GM19023 (cell line): ENCODE results near the gene CCL11.

Source experiments
- ATAC-seq: cut with Tn5 transposase; IDR thresholded peaks from one replicate; pipeline ENCODE4 v1.9.1; 2021; ENCODE audit warnings: mild to moderate bottlenecking, moderate library complexity; ENCODE audit not compliant: unreplicated experiment

CCL11 gene

DNA sequence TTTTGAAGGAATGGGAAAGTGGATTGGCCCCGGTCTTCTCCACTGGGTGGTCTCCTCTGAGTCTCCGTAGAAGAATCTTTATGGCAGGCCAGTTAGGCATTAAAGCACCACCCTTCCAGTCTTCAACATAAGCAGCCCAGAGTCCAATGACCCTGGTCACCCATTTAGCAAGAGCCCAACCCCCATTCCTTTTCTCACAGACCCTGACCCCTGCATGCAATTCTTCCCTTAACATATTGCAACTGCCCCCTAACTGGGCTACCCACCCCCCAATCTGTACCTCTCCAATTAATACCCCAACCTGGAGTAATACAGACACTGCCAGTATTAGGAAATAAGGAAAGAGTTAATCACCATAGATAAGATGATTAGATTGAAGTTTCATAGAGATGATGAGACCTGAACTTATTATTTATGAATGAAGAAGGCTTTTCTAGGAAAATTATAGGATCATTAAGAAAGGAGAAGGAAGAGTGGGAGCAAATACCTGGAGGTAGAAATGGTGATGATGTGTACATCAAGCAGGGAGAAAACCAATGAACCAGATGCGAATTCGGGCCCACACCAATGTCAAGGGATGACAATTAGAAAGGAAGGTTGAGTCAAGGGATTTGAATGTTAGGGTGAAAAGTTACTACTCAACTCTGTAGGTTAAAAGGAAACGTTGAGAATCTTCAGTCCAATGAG is 28.1 kb upstream of the CCL11 start:
- no peak for ATAC-seq

- ATAC-seq: no peak
Observed at GRCh38 chr17:34257986-34258326, 27.6 kb upstream of the CCL11 start.

DNA sequence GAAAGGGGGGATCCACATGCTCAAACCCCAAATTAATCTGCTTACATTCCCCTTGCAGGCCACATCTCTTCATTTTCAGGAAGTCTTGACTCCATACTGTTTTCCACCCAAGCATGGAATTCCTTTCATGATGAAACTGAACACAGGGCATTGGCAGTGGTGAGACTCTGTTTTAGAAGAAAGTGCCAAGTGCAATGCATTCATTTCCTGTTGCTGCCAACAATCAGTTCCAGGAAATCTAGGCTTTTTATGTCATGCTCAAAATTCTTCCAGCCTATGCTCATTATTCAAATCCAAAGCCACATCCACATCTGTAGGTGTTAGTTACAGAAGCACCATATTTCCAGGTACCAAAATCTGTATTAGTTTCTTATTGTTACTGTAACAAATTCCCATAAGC is 26.4 kb upstream of the CCL11 start:
- ATAC-seq: no peak

DNA sequence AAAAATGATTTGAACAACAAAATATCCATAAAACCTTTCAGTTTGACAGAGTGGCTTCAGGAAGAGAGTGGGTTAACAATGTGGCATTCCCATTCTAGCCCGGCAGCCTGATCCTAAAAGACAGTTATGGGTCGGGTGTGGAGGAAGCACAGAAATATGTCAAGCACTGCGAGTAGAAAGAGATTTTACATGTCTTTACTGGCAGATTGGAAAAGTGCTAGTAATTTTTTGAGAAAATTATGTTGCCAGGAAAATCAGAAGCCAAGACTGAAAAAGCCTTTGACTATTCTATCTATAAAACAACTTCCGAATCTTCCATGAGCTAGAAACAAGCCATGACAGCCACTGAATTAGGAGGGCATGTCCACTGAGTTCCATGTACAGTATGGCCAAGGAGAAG is 24.7 kb upstream of the CCL11 start:
- no peak for ATAC-seq

DNA sequence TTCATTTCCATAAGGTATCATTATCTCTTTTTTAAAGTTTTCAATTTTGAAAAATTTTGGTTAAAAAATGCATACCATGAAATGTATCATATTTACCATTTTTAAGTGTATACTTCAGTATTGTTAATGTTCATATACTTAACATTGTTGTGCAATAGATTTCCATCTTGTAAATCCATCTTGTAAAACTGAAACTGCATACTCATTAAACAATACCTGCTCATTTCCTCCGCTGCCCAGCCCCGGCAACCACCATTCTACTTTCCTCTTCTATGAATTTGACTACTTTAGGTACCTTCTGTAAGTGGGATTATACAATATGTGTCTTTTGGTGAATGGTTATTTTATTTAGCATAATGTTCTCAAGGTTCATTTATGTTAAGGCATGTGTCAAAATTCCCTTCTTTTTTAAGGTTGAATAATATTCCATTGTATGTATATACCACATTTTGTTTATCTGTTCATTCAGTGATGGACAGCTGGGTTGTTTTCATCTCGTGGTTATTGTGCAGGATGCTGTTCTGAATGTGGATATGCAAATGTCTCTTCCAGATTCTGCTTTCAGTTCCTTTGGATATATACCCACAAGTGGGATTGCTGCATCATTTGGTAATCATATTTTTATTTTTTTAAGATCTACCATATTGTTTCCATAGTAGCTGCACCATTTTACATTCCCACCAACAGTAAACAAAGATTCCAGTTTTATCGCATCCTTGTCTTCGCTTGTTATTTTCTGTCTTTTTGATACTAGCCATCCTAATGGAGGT is 23.8 kb upstream of the CCL11 start:
- no peak for ATAC-seq

DNA sequence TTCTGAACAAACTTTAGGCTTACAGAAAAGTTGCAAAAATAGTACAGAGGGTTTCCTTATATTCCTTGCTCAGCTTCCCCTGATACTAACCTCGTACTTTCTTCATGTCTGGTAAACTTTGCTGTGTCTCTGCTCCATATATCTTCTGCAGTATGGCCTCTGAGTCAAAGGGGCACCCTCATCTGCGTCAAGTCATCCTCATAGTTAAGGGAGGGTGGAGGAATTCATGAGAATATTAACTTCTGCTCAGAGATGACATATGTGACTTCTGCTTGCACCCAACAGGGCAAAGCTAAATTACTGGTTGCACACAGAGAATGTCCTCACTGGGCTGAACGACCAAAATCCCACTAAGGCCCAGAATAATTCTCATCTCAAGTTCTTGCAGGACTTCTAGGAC is 19.8 kb upstream of the CCL11 start:
- no peak for ATAC-seq

GRCh38 chr17:34269969-34270368 is 15.6 kb upstream of the CCL11 start, which contains the start of gene CCL7:
TSS of gene CCL7 (plus strand) at chr17:34270221. CDS start at chr17:34270291, 70 bp downstream.
- no peak for ATAC-seq

DNA sequence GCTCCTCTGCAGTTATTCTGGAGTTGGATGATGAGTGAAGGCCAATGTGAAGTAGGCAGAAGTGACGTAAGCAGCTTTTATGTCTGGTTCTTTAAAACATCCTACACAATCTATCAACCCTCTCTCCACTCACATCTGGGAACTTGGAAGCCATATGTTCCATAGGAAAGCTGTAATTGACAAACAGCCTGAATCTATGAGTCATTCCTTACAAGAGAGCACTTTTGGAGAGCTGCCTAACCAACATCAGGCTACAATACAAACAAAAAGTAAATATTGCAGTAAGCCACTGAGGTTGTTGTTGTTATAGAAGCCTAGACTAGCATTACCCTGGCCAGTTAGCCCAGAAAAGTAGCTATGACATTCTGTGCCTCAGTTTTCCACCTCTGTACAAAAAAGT is 9.7 kb upstream of the CCL11 start:
- ATAC-seq: no peak

DNA sequence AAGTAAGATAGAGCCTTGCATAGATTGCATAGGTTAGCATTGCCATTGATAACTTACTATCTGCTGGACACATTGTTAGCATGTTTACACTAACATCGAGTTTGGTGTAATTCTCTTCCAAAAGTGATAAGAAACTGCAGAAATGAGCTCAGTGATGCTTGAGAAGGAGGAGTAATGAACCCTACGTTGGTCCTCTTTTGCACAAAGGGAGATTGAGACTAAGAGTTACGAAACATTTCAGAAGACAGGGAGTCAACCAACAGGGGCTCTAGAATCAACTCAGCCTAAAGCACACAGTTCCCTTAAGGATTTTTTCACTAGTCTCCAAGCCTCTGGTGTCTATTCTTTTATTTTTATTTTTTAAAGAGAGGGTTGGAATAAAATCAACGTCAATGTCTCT is 8.7 kb upstream of the CCL11 start:
- ATAC-seq: no peak

GRCh38 chr17:34283571-34283970 is 2.0 kb upstream of the CCL11 start:
- ATAC-seq: no peak

- ATAC-seq: no peak
Observed at GRCh38 chr17:34287875-34288274, 2.3 kb downstream of the CCL11 start.

DNA sequence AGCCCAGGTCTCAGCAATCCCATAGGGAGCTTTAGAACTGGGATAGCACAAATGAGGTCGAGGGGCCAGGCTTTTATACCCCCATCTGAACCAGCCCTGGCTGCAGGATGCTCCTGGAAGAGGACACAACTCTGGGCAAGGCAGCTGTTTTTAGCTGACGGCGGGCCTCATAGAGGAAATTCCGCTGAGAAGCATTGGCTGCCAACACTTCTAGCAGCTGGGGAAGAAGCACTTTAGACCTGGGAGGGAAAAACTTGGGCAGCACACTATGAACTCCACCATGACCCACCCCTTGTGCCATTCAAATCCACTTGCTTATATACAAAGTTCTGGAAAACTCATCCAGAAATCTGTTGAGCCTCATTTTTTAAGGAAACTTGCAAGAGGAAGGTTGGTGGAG is 5.0 kb downstream of the CCL11 start:
- no peak for ATAC-seq

DNA sequence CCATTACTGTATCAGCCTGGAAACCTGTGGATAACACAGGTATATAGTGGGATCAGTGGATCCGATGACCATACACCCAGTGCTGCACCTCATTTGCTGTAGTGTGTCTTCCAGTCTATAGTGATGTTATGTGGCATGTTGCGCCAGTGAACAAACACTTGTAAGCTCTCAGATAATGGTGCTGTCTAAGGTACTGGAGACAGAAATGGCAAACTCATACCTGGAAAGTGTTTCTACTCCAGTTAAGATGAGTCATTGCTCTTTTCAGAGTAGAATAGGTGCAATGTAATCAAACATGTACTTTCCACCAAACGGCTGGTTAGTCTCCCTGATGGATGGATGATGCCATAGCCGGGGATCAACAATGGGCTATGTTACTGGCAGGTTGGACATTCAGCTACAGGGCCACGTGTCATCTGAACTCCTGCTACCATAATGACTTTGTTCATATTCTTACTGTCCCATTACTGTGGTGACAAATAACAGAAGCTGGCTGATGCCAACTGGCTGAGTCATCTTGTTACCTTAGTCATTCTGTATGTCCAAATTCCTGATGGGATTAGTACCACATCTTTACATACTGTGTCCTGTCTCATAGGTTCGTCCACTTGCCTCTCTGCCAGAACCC is 6.3 kb downstream of the CCL11 start:
- no peak for ATAC-seq

GRCh38 chr17:34299027-34299426 is 13.5 kb downstream of the CCL11 start:
- no peak for ATAC-seq

GRCh38 chr17:34299956-34300577 is 14.5 kb downstream of the CCL11 start:
- ATAC-seq: no peak

DNA sequence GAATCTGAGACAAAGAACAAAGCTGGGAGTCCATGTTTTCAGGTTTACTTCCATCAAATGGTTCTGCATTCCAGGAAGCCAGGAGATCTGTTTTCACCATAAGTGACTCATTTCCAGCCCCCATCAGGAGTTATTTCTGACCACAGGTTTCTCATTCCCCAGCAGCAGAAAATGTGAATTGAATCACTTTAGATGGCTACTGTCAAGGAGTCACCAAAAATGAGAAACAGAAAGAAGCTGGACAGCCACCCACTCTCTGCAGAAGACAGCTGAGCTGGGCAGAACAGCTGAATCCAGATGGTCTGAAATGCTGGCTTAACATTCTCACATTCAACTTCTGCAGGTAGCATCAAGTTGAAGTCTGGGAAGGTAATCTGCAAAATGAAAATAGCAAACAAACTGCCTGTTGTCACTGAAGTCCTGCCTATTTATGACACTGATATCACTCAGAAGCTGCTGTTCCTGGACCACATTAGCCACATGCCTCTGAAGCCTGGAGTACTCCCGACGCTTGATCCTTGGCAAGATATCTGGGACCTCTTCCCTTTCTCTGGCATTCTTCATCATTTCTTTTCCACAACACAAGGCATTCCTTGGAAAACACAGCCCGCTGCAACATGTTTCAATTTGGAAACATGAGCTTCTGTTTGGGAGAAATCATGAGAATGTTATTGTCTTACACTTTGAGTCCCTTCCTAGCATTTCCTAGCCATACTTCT is 15.3 kb downstream of the CCL11 start:
- ATAC-seq: no peak

GRCh38 chr17:34301986-34302385 is 16.4 kb downstream of the CCL11 start:
- no peak for ATAC-seq

DNA sequence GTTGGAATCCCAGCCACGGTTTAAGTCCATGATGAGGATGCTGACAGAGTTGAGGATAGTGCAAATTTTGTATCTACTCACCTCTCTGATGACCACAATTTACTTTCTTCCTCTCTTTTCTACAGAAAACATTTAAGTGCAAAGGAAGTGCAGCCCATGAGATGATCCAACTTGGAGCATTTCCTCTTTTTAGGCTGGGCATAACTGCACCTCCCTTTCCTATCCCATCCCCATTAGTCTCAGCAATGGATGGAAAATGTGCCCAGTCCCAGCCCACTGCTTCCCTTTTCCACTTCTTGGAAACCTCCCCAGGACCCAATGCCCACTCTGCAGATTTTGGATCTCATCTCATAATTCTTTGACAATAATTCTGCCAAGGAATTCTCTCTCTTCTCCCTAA is 17.1 kb downstream of the CCL11 start:
- ATAC-seq: no peak

DNA sequence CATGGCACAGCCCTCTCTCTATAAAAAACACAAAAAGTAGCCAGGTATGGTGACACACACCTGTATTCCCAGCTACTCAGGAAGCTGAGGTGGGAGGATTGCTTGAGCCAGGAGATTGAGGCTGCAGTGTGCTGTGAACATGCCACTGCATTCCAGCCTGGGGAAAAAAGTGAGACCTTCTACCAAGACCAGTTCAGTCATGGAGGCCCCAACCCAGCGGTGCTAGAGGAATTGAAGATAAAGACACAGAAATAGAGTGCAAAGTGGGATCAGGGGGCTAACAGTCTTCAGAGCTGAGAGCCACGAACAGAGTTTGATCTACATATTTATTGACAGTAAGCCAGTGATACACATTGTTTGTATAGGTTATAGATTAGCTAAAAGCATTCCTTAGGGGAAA is 18.1 kb downstream of the CCL11 start:
- ATAC-seq: no peak

DNA sequence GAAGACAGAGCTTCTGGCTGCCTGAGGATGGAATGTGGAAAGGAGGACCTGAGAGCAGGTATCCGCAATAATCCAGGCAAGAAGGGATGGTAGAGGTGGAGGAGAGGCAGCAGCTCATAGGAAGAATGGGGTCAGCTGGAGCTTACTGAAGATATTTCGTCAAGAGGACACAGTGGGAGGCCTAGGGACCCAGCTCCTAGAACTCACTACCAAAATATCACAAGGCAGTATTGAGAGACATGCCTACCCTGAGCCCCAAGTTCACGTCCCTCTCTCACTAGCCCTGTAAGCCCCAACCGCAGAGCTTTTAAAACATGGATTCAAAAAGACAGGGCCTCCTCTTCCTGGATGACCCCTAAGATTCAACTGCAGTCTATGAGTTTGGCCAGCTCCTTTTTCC is 19.5 kb downstream of the CCL11 start:
- ATAC-seq: no peak

DNA sequence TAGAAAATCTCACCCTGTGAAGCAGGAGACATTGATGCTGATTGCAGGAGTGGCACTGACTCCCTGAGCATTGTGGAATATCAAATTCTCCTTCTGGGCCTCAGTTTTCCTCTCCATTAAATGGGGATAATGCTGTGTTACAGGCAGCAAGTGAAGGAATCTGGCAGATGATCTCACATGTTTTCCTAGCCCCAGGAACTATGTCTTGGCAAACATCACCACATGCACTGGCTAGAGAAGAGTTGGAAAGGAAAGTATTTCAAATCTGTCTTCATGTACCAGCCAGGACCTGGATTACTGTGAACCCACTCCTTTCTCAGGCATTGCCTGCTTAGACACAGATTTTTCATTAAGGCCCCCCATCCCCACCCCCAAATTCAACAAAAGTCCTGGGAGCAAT is 20.1 kb downstream of the CCL11 start:
- ATAC-seq: no peak
